H1 (cell line): ENCODE data around the gene DCUN1D2. TPM values are rescaled to one million over a fixed set of nuclear protein-coding genes. Genes with fewer than 3 reads are reported as not detected.

Experiments
- CTCF ChIA-PET: fragments of 300-600 bp; sonication (Branson Sonifier 250); formaldehyde crosslinking; loops from one replicate; lab custom pipeline; 2021; ENCODE audit not compliant: partially characterized antibody; lab: Charles Lee
- POLR2A ChIA-PET: fragments of 300-600 bp; sonication (Branson Sonifier 250); formaldehyde crosslinking; loops from one replicate; lab custom pipeline; 2021; ENCODE audit warnings: inconsistent platforms; ENCODE audit not compliant: partially characterized antibody; lab: Charles Lee
- DNase-seq, 2 experiments: peaks; one replicate each; pipeline versions ENCODE4 v3.0.0 to v3.0.0-alpha.2; 2010 to 2022; ENCODE audit warnings: low spot score in 2 of 2, low read depth in 1 of 2, mixed read lengths in 1 of 2
- FAIRE-seq: peaks from 2 replicates; lab custom pipeline; 2011; peaks lifted over from hg19 to GRCh38; lab: Jason Lieb, UNC
- H2AFZ ChIP-seq: 2 replicates; pipeline ENCODE4 v1.8.1; 2012; ENCODE audit warnings: low read length, inconsistent platforms
- H2AK5ac ChIP-seq: 2 replicates; pipeline ENCODE4 v1.6.1; 2013; ENCODE audit warnings: low read depth, low read length
- H2BK120ac ChIP-seq: replicated peaks from 2 replicates; pipeline ENCODE3; 2013; ENCODE audit warnings: low read depth, low read length, inconsistent platforms
- H2BK12ac ChIP-seq: 2 replicates; pipeline ENCODE4 v1.6.1; 2013; ENCODE audit warnings: low read depth, low read length
- H2BK15ac ChIP-seq: 2 replicates; pipeline ENCODE4 v1.6.1; 2013; ENCODE audit warnings: low read length
- H2BK20ac ChIP-seq: 2 replicates; pipeline ENCODE4 v1.6.1; 2013; ENCODE audit warnings: low read length
- H2BK5ac ChIP-seq: 2 replicates; pipeline ENCODE4 v1.6.1; 2013; ENCODE audit warnings: low read depth, low read length
- H3K14ac ChIP-seq: 2 replicates; pipeline ENCODE4 v1.6.1; 2013; ENCODE audit warnings: inconsistent platforms; ENCODE audit not compliant: insufficient read length
- H3K18ac ChIP-seq: 2 replicates; pipeline ENCODE4 v1.6.1; 2013; ENCODE audit warnings: low read length; ENCODE audit errors: extremely low read depth
- H3K23ac ChIP-seq: 2 replicates; pipeline ENCODE4 v1.6.1; 2013; ENCODE audit warnings: inconsistent platforms; ENCODE audit not compliant: insufficient read length
- H3K23me2 ChIP-seq: 2 replicates; pipeline ENCODE4 v1.6.1; 2013; ENCODE audit warnings: low read depth, low read length
- H3K27ac ChIP-seq: 2 replicates; pipeline ENCODE4 v1.6.1; 2011; ENCODE audit warnings: low read depth, low read length, inconsistent platforms
- H3K27me3 ChIP-seq, 4 experiments: replicated peaks in 1 of 4; 1 replicate in 1 of 4; 2 replicates in 3 of 4; pipeline versions ENCODE4 v1.6.1 to v1.8.1; 2011 to 2013; ENCODE audit warnings: low read length in 3 of 4, mild to moderate bottlenecking in 3 of 4, inconsistent platforms in 2 of 4, mixed read lengths in 2 of 4, moderate library complexity in 1 of 4; ENCODE audit not compliant: control insufficient read depth in 3 of 4, insufficient read depth in 3 of 4; ENCODE audit errors: extremely low read depth in 1 of 4
- H3K36me3 ChIP-seq, 4 experiments: 2 replicates each; pipeline versions ENCODE4 v1.6.1 to v1.8.1; 2011 to 2013; ENCODE audit warnings: mild to moderate bottlenecking in 4 of 4, low read length in 3 of 4, moderate library complexity in 2 of 4, control low read depth in 1 of 4, inconsistent platforms in 1 of 4; ENCODE audit not compliant: insufficient read depth in 4 of 4, control insufficient read depth in 2 of 4
- H3K4ac ChIP-seq: replicated peaks from 2 replicates; pipeline ENCODE3; 2013; ENCODE audit warnings: low read length, low read depth, mixed read lengths, inconsistent platforms; ENCODE audit not compliant: insufficient read length
- H3K4me1 ChIP-seq, 4 experiments: replicated peaks in 1 of 4; 1 replicate in 1 of 4; 2 replicates in 3 of 4; pipeline versions ENCODE4 v1.6.1 to v1.8.1; 2011 to 2013; ENCODE audit warnings: low read length in 3 of 4, inconsistent platforms in 2 of 4, mixed read lengths in 1 of 4; ENCODE audit not compliant: insufficient read depth in 4 of 4, control insufficient read depth in 3 of 4
- H3K4me2 ChIP-seq, 2 experiments: 2 replicates each; pipeline versions ENCODE4 v1.6.1 to v1.8.1; 2011 to 2013; ENCODE audit warnings: low read depth in 2 of 2, low read length in 2 of 2, control low read depth in 1 of 2, inconsistent platforms in 1 of 2, mild to moderate bottlenecking in 1 of 2; ENCODE audit not compliant: insufficient read depth in 1 of 2
- H3K4me3 ChIP-seq, 4 experiments: fragments of 200-600, 300-600 bp in 1 of 4; sonication (generic), shearing (Covaris generic), sonication (Bioruptor Twin) in 1 of 4; 2 replicates each; pipeline versions ENCODE4 v1.5.1 to v1.8.1; 2011 to 2016; ENCODE audit warnings: low read length in 4 of 4, low read depth in 3 of 4, control low read depth in 2 of 4, inconsistent platforms in 2 of 4, mild to moderate bottlenecking in 2 of 4, mixed read lengths in 1 of 4, moderate library complexity in 1 of 4; ENCODE audit not compliant: insufficient read depth in 2 of 4; ENCODE audit errors: extremely low read depth in 1 of 4
- H3K56ac ChIP-seq: replicated peaks from 2 replicates; pipeline ENCODE3; 2013; ENCODE audit warnings: low read depth, mild to moderate bottlenecking, mixed read lengths, low read length, inconsistent platforms; ENCODE audit not compliant: insufficient read length
- H3K79me1 ChIP-seq: 2 replicates; pipeline ENCODE4 v1.6.1; 2013; ENCODE audit warnings: low read depth, low read length, control low read depth
- H3K79me2 ChIP-seq, 2 experiments: 2 replicates each; pipeline versions ENCODE4 v1.6.1 to v1.8.1; 2012 to 2013; ENCODE audit warnings: low read length in 2 of 2, mild to moderate bottlenecking in 2 of 2, inconsistent platforms in 1 of 2; ENCODE audit not compliant: insufficient read depth in 2 of 2, control insufficient read depth in 1 of 2
- H3K9ac ChIP-seq, 4 experiments: replicated peaks in 1 of 4; 1 replicate in 1 of 4; 2 replicates in 3 of 4; pipeline versions ENCODE4 v1.6.1 to v1.8.1; 2011 to 2013; ENCODE audit warnings: low read depth in 3 of 4, low read length in 3 of 4, control low read depth in 2 of 4, mild to moderate bottlenecking in 2 of 4, moderate library complexity in 2 of 4, inconsistent platforms in 1 of 4; ENCODE audit errors: extremely low read depth in 1 of 4
- H3K9me3 ChIP-seq, 2 experiments: 2 replicates each; pipeline versions ENCODE4 v1.6.1 to v1.8.1; 2012 to 2013; ENCODE audit warnings: mild to moderate bottlenecking in 2 of 2, moderate library complexity in 2 of 2, control low read depth in 1 of 2, inconsistent platforms in 1 of 2, low read depth in 1 of 2, low read length in 1 of 2, mixed read lengths in 1 of 2; ENCODE audit not compliant: insufficient read depth in 2 of 2
- H4K20me1 ChIP-seq, 2 experiments: replicated peaks in 1 of 2; 2 replicates each; pipeline versions ENCODE3 to v1.8.1; 2011 to 2013; ENCODE audit warnings: inconsistent platforms in 2 of 2, low read length in 2 of 2, mild to moderate bottlenecking in 1 of 2; ENCODE audit not compliant: insufficient read depth in 2 of 2, control insufficient read depth in 1 of 2
- H4K5ac ChIP-seq: 2 replicates; pipeline ENCODE4 v1.6.1; 2013; ENCODE audit warnings: low read length, low read depth, mixed read lengths, inconsistent platforms; ENCODE audit not compliant: insufficient read length
- H4K8ac ChIP-seq: 2 replicates; pipeline ENCODE4 v1.8.0; 2013; ENCODE audit warnings: mild to moderate bottlenecking, moderate library complexity, low read length, inconsistent platforms; ENCODE audit not compliant: insufficient read depth; ENCODE audit errors: extremely low read depth
- H4K91ac ChIP-seq: replicated peaks from 2 replicates; pipeline ENCODE3; 2013; ENCODE audit warnings: low read length, mixed read lengths, inconsistent platforms; ENCODE audit not compliant: insufficient read length
- CHD1 ChIP-seq: IDR thresholded peaks from 2 replicates; pipeline ENCODE4 v1.6.1; 2012; ENCODE audit warnings: low read depth, low read length, improper control_type of control experiment
- CREB1 ChIP-seq: IDR thresholded peaks from 2 replicates; pipeline ENCODE4 v1.6.1; 2012; ENCODE audit warnings: inconsistent platforms
- NRF1 ChIP-seq: IDR thresholded peaks from 2 replicates; pipeline ENCODE4 v1.6.1; 2011; ENCODE audit warnings: mild to moderate bottlenecking, low read depth, low read length, improper control_type of control experiment
- PHF8 ChIP-seq: fragments of 200-600 bp; sonication (generic); conservative IDR thresholded peaks from 2 replicates; pipeline ENCODE4 v1.7.1; 2012; ENCODE audit warnings: low read depth, mild to moderate bottlenecking, inconsistent platforms, low read length, moderate library complexity
- SAP30 ChIP-seq: fragments of 300-600 bp; sonication (generic); IDR thresholded peaks from 2 replicates; pipeline ENCODE4 v1.7.1; 2012; ENCODE audit warnings: low read length, moderate library complexity, mild to moderate bottlenecking, inconsistent platforms; ENCODE audit not compliant: insufficient read depth, insufficient replicate concordance
- SRF ChIP-seq: IDR thresholded peaks from 2 replicates; pipeline ENCODE4 v1.6.1; 2011; ENCODE audit warnings: mild to moderate bottlenecking, low read depth, low read length, moderate library complexity
- WGBS, 2 experiments: shearing (Covaris generic) in 1 of 2; methylation state at CpG; one replicate each; pipeline versions ENCODE4 v1.1.6 to v1.1.7; 2013 to 2015; ENCODE audit warnings: low lambda C conversion rate in 2 of 2, mixed read lengths in 2 of 2, inconsistent platforms in 1 of 2, low coverage in 1 of 2, missing lambda C conversion rate in 1 of 2; ENCODE audit not compliant: insufficient replicate concordance in 2 of 2, insufficient coverage in 1 of 2, insufficient read length in 1 of 2; ENCODE audit errors: extremely low coverage in 1 of 2, missing lambda C conversion rate in 1 of 2; 5-methylcytosine and 5-hydroxymethylcytosine counted together
- polyA plus RNA-seq, 7 experiments: library from polyadenylated mRNA; depleted of rRNA in 3 of 7; stranded (reverse) in 5 of 7; unstranded in 2 of 7; fragments of >200 nt in 5 of 7; fragments of 200-250 nt in 2 of 7; gene quantifications; 1 replicate in 5 of 7; 2 replicates in 1 of 7; 4 replicates in 1 of 7; pipeline versions ENCODE4 v1.2.1 to v1.2.3, GENCODE V29; 2011 to 2013; ENCODE audit warnings: missing spikeins in 2 of 7, mixed read lengths in 2 of 7
- total RNA-seq: library from RNA; stranded (reverse); fragmentation: NEBNext Ultra II Directional; extraction: Animal tissue kit (Norgen Biotek cat#: 25700); gene quantifications from 2 replicates; pipeline ENCODE4 v1.2.1, GENCODE V29; 2021
- TF ChIP-seq, protein P1 (sequence below): IDR thresholded peaks from 2 replicates; pipeline ENCODE4 v1.6.1; 2012; ENCODE audit warnings: inconsistent platforms

Gene DCUN1D2
- total and polyA plus RNA-seq, 2 of the 8 experiments (the other 6 are each of a cell fraction or from before 2014, with no cell fraction given) = 19.5 to 35.3 TPM

- H3K23ac ChIP-seq = no peak overlapping the region
- H3K4ac ChIP-seq = no peak overlapping the region
- H3K4me1 ChIP-seq = peaks cover 0 to 6% (median 1%) of the 10 kb centered on the region in 4 experiments; a peak in 2 of 7 replicates
- peaks cover 0 to 1% of the 10 kb centered on the region in 2 experiments for H4K20me1 ChIP-seq
- TF ChIP-seq NRF1 = no peak
- TF ChIP-seq PHF8 = no peak
- TF ChIP-seq SRF = no peak
- no peak for TF ChIP-seq CHD1
- TF ChIP-seq CREB1 = no peak
- TF ChIP-seq SAP30 = no peak
- TF ChIP-seq, protein P1, sequence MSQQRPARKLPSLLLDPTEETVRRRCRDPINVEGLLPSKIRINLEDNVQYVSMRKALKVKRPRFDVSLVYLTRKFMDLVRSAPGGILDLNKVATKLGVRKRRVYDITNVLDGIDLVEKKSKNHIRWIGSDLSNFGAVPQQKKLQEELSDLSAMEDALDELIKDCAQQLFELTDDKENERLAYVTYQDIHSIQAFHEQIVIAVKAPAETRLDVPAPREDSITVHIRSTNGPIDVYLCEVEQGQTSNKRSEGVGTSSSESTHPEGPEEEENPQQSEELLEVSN = no peak
- FAIRE-seq = no peak
- no peak overlapping the region for H3K27ac ChIP-seq
- H3K4me2 ChIP-seq = no peak overlapping the region
- no peaks in the 10 kb centered on the region for H3K79me1 ChIP-seq
- no peak overlapping the region for H2BK120ac ChIP-seq
- no peak overlapping the region for H3K14ac ChIP-seq
- H2AFZ ChIP-seq = no peak overlapping the region
- no peak overlapping the region for H3K4me3 ChIP-seq
- CTCF ChIA-PET = interaction anchor here (1.8 to 2.5 kb wide), 2 partner anchors 11 to 32 kb away, joined by 6 to 9 read pairs; no protein-coding TSS in a partner anchor
- WGBS, 2 experiments = 83% methylated on average over 1 of the region's 1 CpG; no CpG with 5 or more reads in 1 of the 2 experiments
- no peak overlapping the region for H2BK15ac ChIP-seq
- H3K18ac ChIP-seq = no peak overlapping the region
- no peak overlapping the region for H4K5ac ChIP-seq
- H3K27me3 ChIP-seq = no peaks in the 10 kb centered on the region
- H3K36me3 ChIP-seq = no peaks in the 10 kb centered on the region
- H3K9me3 ChIP-seq = no peaks in the 10 kb centered on the region
- H3K79me2 ChIP-seq = no peaks in the 10 kb centered on the region
- no peak overlapping the region for H4K91ac ChIP-seq
- H2BK20ac ChIP-seq = no peak overlapping the region
- no peak overlapping the region for H3K9ac ChIP-seq
- H2AK5ac ChIP-seq = no peak overlapping the region
- H4K8ac ChIP-seq = no peak overlapping the region
- no peaks in the 10 kb centered on the region for H3K23me2 ChIP-seq
- 0 out of 2 replicates have a peak overlapping the region, but pooled peaks have one; percentile 3 for H2BK12ac ChIP-seq
- no peak overlapping the region for H3K56ac ChIP-seq
- no peak for DNase-seq
- H2BK5ac ChIP-seq = no peak overlapping the region
- POLR2A ChIA-PET = no interaction called here
These were observed 71.8 kb downstream of the DCUN1D2 start for GRCh38 chr13:113418722-113419049.
